ENCODE measurements around the gene GRSF1. TPM values are rescaled to one million over a fixed set of nuclear protein-coding genes. Genes with fewer than 3 reads are reported as not detected.
"Not testable (repeated sequence)": the region's sequence is repeated elsewhere in the genome, so short reads cannot be mapped to it uniquely, and the experiment has no call there.

The GRSF1 gene
- total RNA-seq, 6 donors from 2014 or later: 25.9 to 59.1 (median 50.0) TPM

GRCh38 chr4:70842761-70843435 is 3.2 kb upstream of the GRSF1 start:
- no peak for TF ChIP-seq POLR2AphosphoS5 (IDR thresholded peaks at IDR 0.05)
- no peak for TF ChIP-seq CTCF (IDR thresholded peaks at IDR 0.05)
- TF ChIP-seq POLR2A (IDR thresholded peaks at IDR 0.05): no peak
- TF ChIP-seq EP300 (IDR thresholded peaks at IDR 0.05): no peak
- 87 to 90% methylated on average over 6 of the region's 6 CpGs for WGBS, 2 donors
- no peaks in the 10 kb centered on the region for H3K36me3 ChIP-seq
- ATAC-seq (ENCODE audit: low FRiP score in 2 of 2) (no peak), DNase-seq (no peak)
- H3K4me3 ChIP-seq: no peak overlapping the region
- H3K27me3 ChIP-seq: no peaks in the 10 kb centered on the region
- H3K9me3 ChIP-seq: no peaks in the 10 kb centered on the region
- H3K4me1 ChIP-seq: peaks cover 5 to 9% (median 6%) of the 10 kb centered on the region in 4 donors
- no peak overlapping the region for H3K27ac ChIP-seq

DNA sequence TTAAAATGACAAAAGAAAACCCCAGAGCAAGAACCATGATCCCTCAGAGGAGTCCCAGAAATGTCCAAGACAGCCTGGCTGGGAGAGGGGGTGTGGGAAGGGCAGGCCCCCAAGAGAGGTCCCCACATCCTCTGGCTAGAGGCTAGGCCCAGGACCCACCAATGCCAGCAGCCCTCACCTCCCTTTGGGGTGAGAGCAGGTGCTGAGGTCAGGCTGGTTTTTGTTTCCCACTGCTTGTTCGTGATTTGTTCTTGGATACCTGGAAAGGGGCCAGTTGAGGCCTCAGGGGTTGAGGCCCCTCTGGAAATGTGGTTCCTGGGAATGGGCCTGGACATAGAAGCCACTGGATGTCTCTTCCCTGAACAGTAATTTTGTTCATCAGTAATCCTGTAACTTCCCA is 2.3 kb upstream of the GRSF1 start:
- peak overlapping the region in 2 of 4 donors; percentile 23 to 44 for H3K27ac ChIP-seq
- ATAC-seq (ENCODE audit: low FRiP score in 2 of 2): no peak

GRCh38 chr4:70841211-70841610 is 1.5 kb upstream of the GRSF1 start:
- Histone ChIP-seq H3K36me3 (no peaks in the 10 kb centered on the region), H3K9me3 (no peaks in the 10 kb centered on the region), H3K27ac (peak overlapping the region in 2 of 4 donors; percentile 44 to 96), H3K4me1 (peaks cover 18 to 25% (median 22%) of the 10 kb centered on the region in 4 donors), H3K27me3 (no peaks in the 10 kb centered on the region), H3K4me3 (no peak overlapping the region)
- TF ChIP-seq POLR2AphosphoS5 (IDR thresholded peaks at IDR 0.05) (no peak), POLR2A (IDR thresholded peaks at IDR 0.05) (no peak), EP300 (IDR thresholded peaks at IDR 0.05) (no peak), CTCF (IDR thresholded peaks at IDR 0.05) (no peak)
- DNase-seq: no peak
- ATAC-seq (ENCODE audit: low FRiP score in 2 of 2): no peak

More for the DNA sequence above, 2.3 kb upstream of the GRSF1 start:
- WGBS, 2 donors: 36 to 40% methylated on average over 1 of the region's 1 CpG
- no peak for DNase-seq
- Histone ChIP-seq H3K9me3 (no peaks in the 10 kb centered on the region), H3K27me3 (no peaks in the 10 kb centered on the region), H3K4me3 (no peak overlapping the region), H3K4me1 (peaks cover 14 to 18% (median 15%) of the 10 kb centered on the region in 4 donors), H3K36me3 (no peaks in the 10 kb centered on the region)
- no peak for TF ChIP-seq POLR2AphosphoS5 (IDR thresholded peaks at IDR 0.05)
- TF ChIP-seq CTCF (IDR thresholded peaks at IDR 0.05): no peak
- no peak for TF ChIP-seq EP300 (IDR thresholded peaks at IDR 0.05)
- TF ChIP-seq POLR2A (IDR thresholded peaks at IDR 0.05): no peak

GRCh38 chr4:70840631-70841030 is 941 bp upstream of the GRSF1 start:
- not testable (repeated sequence) for H3K9me3 ChIP-seq; ATAC-seq (ENCODE audit: low FRiP score in 2 of 2); H3K27me3 ChIP-seq; H3K4me3 ChIP-seq; H3K36me3 ChIP-seq
- peak overlapping the region in 2 of 4 donors; percentile 44 to 96 for H3K27ac ChIP-seq
- DNase-seq: peak in 1 of 2 donors; percentile 66
- H3K4me1 ChIP-seq: peaks cover 20 to 31% (median 26%) of the 10 kb centered on the region in 4 donors
- WGBS, 2 donors: 94 to 95% methylated on average over 16 of the region's 16 CpGs

DNA sequence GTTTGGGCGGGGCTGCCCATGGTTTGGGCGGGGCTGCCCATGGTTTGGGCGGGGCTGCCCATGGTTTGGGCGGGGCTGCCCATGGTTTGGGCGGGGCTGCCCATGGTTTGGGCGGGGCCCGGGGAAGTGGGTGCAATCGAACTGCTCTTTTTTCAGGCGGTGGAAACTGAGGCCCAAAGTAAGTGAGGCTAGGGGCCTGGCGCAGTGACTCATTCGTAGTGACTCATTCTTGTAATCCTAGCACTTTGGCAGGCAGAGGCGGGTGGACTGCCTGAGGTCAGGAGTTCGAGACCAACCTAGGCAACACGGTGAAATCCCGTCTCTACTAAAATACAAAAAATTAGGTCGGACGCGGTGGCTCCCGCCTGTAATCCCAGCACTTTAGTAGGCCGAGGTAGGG is 447 bp upstream of the GRSF1 start:
- not testable (repeated sequence) for H3K9me3 ChIP-seq, H3K27me3 ChIP-seq, H3K4me3 ChIP-seq, H3K36me3 ChIP-seq
- ATAC-seq (ENCODE audit: low FRiP score in 2 of 2): peak in 1 of 2 donors; percentile 8
- Histone ChIP-seq H3K4me1 (peaks cover 20 to 33% (median 26%) of the 10 kb centered on the region in 4 donors), H3K27ac (peak overlapping the region in 2 of 4 donors; percentile 44 to 96)
- WGBS, 2 donors: 71 to 88% methylated on average over 11 to 15 of the region's 20 CpGs
- peak in 1 of 2 donors; percentile 40 for DNase-seq

Measured in upper lobe of left lung (tissue), 6 donors.